Neural cell (in vitro differentiated cells): ENCODE data around the gene PSMB8. TPM values are rescaled to one million over a fixed set of nuclear protein-coding genes. Genes with fewer than 3 reads are reported as not detected.

ENCODE experiments used
- H2AFZ ChIP-seq: fragments of 200-600, 300-800 bp; sonication (generic), shearing (Covaris generic); 2 replicates; pipeline ENCODE4 v1.6.0; 2014; ENCODE audit warnings: low read depth, mild to moderate bottlenecking, antibody characterized with exemption, low read length, moderate library complexity
- H3F3A ChIP-seq: fragments of 200-600 bp; shearing (Covaris generic); 2 replicates; pipeline ENCODE4 v1.6.1; 2016; ENCODE audit warnings: mild to moderate bottlenecking, moderate library complexity, mixed read lengths, antibody characterized with exemption, low read length; ENCODE audit not compliant: insufficient read depth, poor library complexity, severe bottlenecking
- H3K27ac ChIP-seq: fragments of 200-600, 300-800 bp; sonication (generic), shearing (Covaris generic); 2 replicates; pipeline ENCODE4 v1.5.1; 2014; ENCODE audit warnings: mild to moderate bottlenecking, low read length, moderate library complexity
- H3K27me3 ChIP-seq: fragments of 300-800, 200-600 bp; sonication (generic), shearing (Covaris generic); 2 replicates; pipeline ENCODE4 v1.6.0; 2014; ENCODE audit warnings: mild to moderate bottlenecking, low read depth, low read length, moderate library complexity; ENCODE audit not compliant: insufficient read depth
- H3K36me3 ChIP-seq: fragments of 300-800, 200-600 bp; sonication (generic), shearing (Covaris generic); 2 replicates; pipeline ENCODE4 v1.5.1; 2014; ENCODE audit warnings: mild to moderate bottlenecking, antibody characterized with exemption, low read length, moderate library complexity; ENCODE audit not compliant: insufficient read depth
- H3K4me2 ChIP-seq: fragments of 300-800, 200-600 bp; sonication (generic), shearing (Covaris generic); 2 replicates; pipeline ENCODE4 v1.6.0; 2014; ENCODE audit warnings: mild to moderate bottlenecking, low read length
- H3K4me3 ChIP-seq: fragments of 300-800, 200-600 bp; sonication (generic), shearing (Covaris generic); 2 replicates; pipeline ENCODE4 v1.5.1; 2014; ENCODE audit warnings: mild to moderate bottlenecking, low read length, moderate library complexity
- H3K79me2 ChIP-seq: fragments of 200-600 bp; shearing (Covaris generic); replicated peaks from 2 replicates; pipeline ENCODE4 v1.6.0; 2014; ENCODE audit warnings: mild to moderate bottlenecking, low read length, moderate library complexity; ENCODE audit not compliant: insufficient read depth
- H3K9ac ChIP-seq: fragments of 300-800, 200-600 bp; sonication (generic), shearing (Covaris generic); 2 replicates; pipeline ENCODE4 v1.6.1; 2016; ENCODE audit warnings: mild to moderate bottlenecking, low read length, mixed read lengths
- H3K9me2 ChIP-seq: fragments of 200-600 bp; shearing (Covaris generic); 2 replicates; pipeline ENCODE4 v1.6.1; 2016; ENCODE audit warnings: mild to moderate bottlenecking, low read length, mixed read lengths; ENCODE audit not compliant: insufficient read depth
- H3K9me3 ChIP-seq: fragments of 200-600, 300-800 bp; sonication (generic), shearing (Covaris generic); 2 replicates; pipeline ENCODE4 v1.6.1; 2016; ENCODE audit warnings: mild to moderate bottlenecking, mixed run types, low read length, moderate library complexity, mixed read lengths
- H4K20me1 ChIP-seq: fragments of 200-600 bp; shearing (Covaris generic); 2 replicates; pipeline ENCODE4 v1.6.1; 2016; ENCODE audit warnings: mild to moderate bottlenecking, mixed run types; ENCODE audit not compliant: insufficient read depth
- EP300 ChIP-seq: fragments of 450-650 bp; conservative IDR thresholded peaks from 2 replicates; pipeline ENCODE4 v1.6.1; 2014; ENCODE audit warnings: antibody characterized with exemption, mild to moderate bottlenecking, moderate library complexity; ENCODE audit not compliant: poor library complexity, severe bottlenecking
- EZH2 ChIP-seq: fragments of 200-600, 300-800 bp; shearing (Covaris generic), sonication (generic); IDR thresholded peaks from 2 replicates; pipeline ENCODE4 v1.6.1; 2014; ENCODE audit warnings: antibody characterized with exemption, low read length, borderline replicate concordance, mild to moderate bottlenecking; ENCODE audit not compliant: insufficient read depth, poor library complexity, severe bottlenecking
- MXI1 ChIP-seq: fragments of 450-650 bp; conservative IDR thresholded peaks from 2 replicates; pipeline ENCODE4 v1.6.1; 2014; ENCODE audit warnings: antibody characterized with exemption, mild to moderate bottlenecking; ENCODE audit not compliant: poor library complexity, severe bottlenecking
- POLR2AphosphoS5 ChIP-seq: IDR thresholded peaks from 2 replicates; pipeline ENCODE4 v1.6.1; 2012
- RAD21 ChIP-seq: fragments of 450-650 bp; conservative IDR thresholded peaks from 2 replicates; pipeline ENCODE4 v1.6.1; 2014; ENCODE audit warnings: antibody characterized with exemption, mild to moderate bottlenecking, moderate library complexity
- SMC3 ChIP-seq: fragments of 450-650 bp; conservative IDR thresholded peaks from 2 replicates; pipeline ENCODE4 v1.6.1; 2014; ENCODE audit warnings: antibody characterized with exemption, mild to moderate bottlenecking, moderate library complexity; ENCODE audit not compliant: poor library complexity
- TAF1 ChIP-seq: IDR thresholded peaks from 2 replicates; pipeline ENCODE4 v1.6.1; 2012; ENCODE audit warnings: low read depth
- polyA plus RNA-seq: library from polyadenylated mRNA; depleted of rRNA; stranded (reverse); fragments of >200 nt; gene quantifications from 2 replicates; pipeline ENCODE4 v1.2.3, GENCODE V29; 2014
- TF ChIP-seq, protein P1 (sequence below): fragments of 450-650 bp; IDR thresholded peaks from 2 replicates; pipeline ENCODE4 v1.5.1; 2014; ENCODE audit warnings: antibody characterized with exemption, mild to moderate bottlenecking, moderate library complexity; ENCODE audit not compliant: poor library complexity, severe bottlenecking
- TF ChIP-seq, protein P2 (sequence below): IDR thresholded peaks from 2 replicates; pipeline ENCODE4 v1.6.1; 2012; ENCODE audit warnings: borderline replicate concordance

Gene PSMB8
- polyA plus RNA-seq, 1 donor from 2014 or later: not detected

DNA sequence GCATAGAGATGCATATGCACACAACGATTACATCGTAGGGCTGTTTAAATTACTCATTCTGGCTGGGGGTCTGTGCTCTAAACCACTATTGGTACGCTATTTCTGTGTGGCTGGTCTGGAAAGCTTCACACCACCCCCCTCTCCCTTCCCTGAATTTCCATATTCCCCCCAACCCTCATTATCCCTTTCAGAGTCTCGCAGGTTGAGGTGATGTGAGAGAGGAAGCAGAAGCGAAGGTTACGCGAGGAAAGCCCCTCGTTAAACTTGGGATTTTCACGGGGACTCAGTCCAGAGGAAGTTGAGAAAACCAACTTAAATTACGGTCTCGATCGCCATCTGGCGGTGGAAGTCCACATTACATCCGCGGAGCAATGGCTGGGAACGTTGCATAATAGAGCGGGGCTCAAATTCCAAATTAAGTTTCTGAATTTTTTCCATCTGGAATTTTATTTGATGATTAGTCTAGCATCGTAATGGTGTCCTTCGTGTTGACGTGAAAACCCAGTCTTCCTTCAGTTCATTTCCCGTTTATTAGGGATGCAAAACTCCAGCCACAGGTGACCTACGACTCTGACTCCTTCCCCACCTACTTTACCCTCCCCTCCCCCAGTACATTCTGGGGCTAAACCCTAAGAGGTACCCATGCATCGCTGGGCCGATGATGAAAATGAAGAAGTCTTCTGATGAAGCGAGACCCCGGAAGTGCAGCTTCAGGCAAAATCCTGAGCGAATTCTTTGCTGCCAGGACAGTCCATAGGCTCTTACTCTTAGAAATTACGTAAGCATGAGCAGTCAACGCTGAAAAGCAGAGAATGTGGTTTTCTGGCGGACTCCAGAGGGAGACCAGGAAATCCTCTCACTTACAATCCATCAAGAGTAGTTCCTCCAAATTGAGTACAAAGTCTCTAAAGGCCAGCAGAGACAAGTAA is 46.7 kb downstream of the PSMB8 start:
- Histone ChIP-seq H3K36me3 (no peaks in the 10 kb centered on the region), H3K9me3 (no peaks in the 10 kb centered on the region), H3K9me2 (no peaks in the 10 kb centered on the region), H3K79me2 (no peaks in the 10 kb centered on the region), H3K4me2 (no peak overlapping the region), H3F3A (no peaks in the 10 kb centered on the region), H3K9ac (no peak overlapping the region), H3K27ac (no peak overlapping the region), H4K20me1 (no peaks in the 10 kb centered on the region), H3K4me3 (no peak overlapping the region), H3K27me3 (no peaks in the 10 kb centered on the region), H2AFZ (no peak overlapping the region)
- TF ChIP-seq, protein P1, sequence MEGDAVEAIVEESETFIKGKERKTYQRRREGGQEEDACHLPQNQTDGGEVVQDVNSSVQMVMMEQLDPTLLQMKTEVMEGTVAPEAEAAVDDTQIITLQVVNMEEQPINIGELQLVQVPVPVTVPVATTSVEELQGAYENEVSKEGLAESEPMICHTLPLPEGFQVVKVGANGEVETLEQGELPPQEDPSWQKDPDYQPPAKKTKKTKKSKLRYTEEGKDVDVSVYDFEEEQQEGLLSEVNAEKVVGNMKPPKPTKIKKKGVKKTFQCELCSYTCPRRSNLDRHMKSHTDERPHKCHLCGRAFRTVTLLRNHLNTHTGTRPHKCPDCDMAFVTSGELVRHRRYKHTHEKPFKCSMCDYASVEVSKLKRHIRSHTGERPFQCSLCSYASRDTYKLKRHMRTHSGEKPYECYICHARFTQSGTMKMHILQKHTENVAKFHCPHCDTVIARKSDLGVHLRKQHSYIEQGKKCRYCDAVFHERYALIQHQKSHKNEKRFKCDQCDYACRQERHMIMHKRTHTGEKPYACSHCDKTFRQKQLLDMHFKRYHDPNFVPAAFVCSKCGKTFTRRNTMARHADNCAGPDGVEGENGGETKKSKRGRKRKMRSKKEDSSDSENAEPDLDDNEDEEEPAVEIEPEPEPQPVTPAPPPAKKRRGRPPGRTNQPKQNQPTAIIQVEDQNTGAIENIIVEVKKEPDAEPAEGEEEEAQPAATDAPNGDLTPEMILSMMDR: peak; percentile 86
- TF ChIP-seq SMC3: peak; percentile 90
- TF ChIP-seq TAF1: no peak
- TF ChIP-seq RAD21: peak; percentile 88
- no peak for TF ChIP-seq EZH2
- TF ChIP-seq, protein P2, sequence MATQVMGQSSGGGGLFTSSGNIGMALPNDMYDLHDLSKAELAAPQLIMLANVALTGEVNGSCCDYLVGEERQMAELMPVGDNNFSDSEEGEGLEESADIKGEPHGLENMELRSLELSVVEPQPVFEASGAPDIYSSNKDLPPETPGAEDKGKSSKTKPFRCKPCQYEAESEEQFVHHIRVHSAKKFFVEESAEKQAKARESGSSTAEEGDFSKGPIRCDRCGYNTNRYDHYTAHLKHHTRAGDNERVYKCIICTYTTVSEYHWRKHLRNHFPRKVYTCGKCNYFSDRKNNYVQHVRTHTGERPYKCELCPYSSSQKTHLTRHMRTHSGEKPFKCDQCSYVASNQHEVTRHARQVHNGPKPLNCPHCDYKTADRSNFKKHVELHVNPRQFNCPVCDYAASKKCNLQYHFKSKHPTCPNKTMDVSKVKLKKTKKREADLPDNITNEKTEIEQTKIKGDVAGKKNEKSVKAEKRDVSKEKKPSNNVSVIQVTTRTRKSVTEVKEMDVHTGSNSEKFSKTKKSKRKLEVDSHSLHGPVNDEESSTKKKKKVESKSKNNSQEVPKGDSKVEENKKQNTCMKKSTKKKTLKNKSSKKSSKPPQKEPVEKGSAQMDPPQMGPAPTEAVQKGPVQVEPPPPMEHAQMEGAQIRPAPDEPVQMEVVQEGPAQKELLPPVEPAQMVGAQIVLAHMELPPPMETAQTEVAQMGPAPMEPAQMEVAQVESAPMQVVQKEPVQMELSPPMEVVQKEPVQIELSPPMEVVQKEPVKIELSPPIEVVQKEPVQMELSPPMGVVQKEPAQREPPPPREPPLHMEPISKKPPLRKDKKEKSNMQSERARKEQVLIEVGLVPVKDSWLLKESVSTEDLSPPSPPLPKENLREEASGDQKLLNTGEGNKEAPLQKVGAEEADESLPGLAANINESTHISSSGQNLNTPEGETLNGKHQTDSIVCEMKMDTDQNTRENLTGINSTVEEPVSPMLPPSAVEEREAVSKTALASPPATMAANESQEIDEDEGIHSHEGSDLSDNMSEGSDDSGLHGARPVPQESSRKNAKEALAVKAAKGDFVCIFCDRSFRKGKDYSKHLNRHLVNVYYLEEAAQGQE: no peak

DNA sequence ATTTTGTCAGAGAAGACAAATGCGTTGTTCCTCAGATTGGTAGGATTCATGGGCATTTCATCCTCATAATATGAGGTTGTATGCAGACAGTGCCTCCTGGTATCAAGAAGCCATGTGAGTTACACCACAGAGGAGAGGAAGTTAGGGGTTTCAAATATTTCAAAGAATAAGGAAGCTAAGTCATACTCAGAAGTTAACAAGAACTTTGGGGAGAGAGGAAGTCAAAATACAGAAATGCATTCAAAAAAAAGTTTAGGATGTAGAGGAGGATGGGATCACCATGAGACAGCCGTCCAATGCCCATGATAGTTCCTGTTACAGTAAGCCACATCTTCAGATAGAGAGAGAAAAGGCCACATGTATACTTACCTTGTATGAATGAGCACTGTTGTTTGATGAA is 49.3 kb downstream of the PSMB8 start:
- no peak overlapping the region for H3K4me3 ChIP-seq
- H3K27ac ChIP-seq: no peak overlapping the region
- H3K36me3 ChIP-seq: no peaks in the 10 kb centered on the region
- no peak for TF ChIP-seq RAD21
- no peak for TF ChIP-seq MXI1
- TF ChIP-seq EP300: no peak
- no peak for TF ChIP-seq POLR2AphosphoS5
- TF ChIP-seq SMC3: no peak
- TF ChIP-seq EZH2: no peak
- no peak for TF ChIP-seq TAF1
- TF ChIP-seq, protein P2: no peak
- TF ChIP-seq, protein P1: no peak
- H4K20me1 ChIP-seq: no peaks in the 10 kb centered on the region
- H3K9me2 ChIP-seq: no peaks in the 10 kb centered on the region
- no peaks in the 10 kb centered on the region for H3K79me2 ChIP-seq
- no peaks in the 10 kb centered on the region for H3K9me3 ChIP-seq
- H3K9ac ChIP-seq: no peak overlapping the region
- H3K4me2 ChIP-seq: no peak overlapping the region
- H2AFZ ChIP-seq: no peak overlapping the region
- no peaks in the 10 kb centered on the region for H3K27me3 ChIP-seq
- H3F3A ChIP-seq: no peaks in the 10 kb centered on the region
